SU-DHL-6 (cell line): ENCODE data around the gene PTPN6.

Experiments used
- EZH2phosphoT487 ChIP-seq: fragments of 200-600 bp; sonication (generic), shearing (Covaris generic); conservative IDR thresholded peaks from 2 replicates; pipeline ENCODE4 v1.6.1; 2018; ENCODE audit warnings: mild to moderate bottlenecking, antibody characterized with exemption, low read length, moderate library complexity, mixed read lengths
- TF ChIP-seq, protein P1 (sequence below): fragments of 200-600 bp; sonication (generic); IDR thresholded peaks from one replicate; pipeline ENCODE4 v1.5.1; 2017; ENCODE audit warnings: antibody characterized with exemption, mild to moderate bottlenecking, low read length, moderate library complexity; ENCODE audit not compliant: insufficient read depth, poor library complexity, severe bottlenecking

DNA sequence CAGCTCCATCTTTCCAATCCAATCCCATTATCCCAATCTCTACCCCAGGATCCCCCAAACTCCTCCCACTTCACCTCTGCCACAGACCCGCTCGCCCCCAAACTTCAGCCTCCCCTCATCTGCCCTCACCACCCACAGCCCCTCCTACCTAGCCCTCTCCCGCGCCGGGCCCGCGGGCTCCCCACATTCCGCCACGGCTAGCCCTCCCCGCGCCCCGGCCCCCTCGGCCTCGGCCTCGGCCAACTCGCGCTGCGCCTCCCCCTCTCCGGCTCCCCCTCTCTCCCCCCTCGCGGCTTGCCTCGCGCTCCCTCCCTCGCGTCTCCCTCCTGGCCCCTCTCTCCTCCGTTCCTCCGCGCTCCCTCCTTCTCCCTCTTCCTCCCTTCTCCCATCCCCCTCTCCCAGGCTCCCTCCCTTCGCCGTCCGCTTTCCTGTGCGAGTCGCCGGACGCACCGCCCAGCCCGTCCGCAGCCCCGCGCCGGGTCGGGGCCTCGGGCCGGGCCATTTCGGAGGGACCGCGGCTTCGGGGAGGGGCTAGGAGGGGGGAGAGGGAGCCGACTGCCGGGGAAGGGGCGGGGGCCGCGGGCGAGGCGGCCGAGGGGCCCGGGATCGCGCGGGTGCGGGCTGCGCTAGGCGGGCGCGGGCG lies 23.7 kb upstream of the PTPN6 start, which contains the start of gene ATN1:
- TF ChIP-seq, protein P1, sequence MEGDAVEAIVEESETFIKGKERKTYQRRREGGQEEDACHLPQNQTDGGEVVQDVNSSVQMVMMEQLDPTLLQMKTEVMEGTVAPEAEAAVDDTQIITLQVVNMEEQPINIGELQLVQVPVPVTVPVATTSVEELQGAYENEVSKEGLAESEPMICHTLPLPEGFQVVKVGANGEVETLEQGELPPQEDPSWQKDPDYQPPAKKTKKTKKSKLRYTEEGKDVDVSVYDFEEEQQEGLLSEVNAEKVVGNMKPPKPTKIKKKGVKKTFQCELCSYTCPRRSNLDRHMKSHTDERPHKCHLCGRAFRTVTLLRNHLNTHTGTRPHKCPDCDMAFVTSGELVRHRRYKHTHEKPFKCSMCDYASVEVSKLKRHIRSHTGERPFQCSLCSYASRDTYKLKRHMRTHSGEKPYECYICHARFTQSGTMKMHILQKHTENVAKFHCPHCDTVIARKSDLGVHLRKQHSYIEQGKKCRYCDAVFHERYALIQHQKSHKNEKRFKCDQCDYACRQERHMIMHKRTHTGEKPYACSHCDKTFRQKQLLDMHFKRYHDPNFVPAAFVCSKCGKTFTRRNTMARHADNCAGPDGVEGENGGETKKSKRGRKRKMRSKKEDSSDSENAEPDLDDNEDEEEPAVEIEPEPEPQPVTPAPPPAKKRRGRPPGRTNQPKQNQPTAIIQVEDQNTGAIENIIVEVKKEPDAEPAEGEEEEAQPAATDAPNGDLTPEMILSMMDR: no peak
- 0 out of 2 replicates have a peak, but pooled peaks have one; percentile 21 for TF ChIP-seq EZH2phosphoT487
